HG03280 (cell line): ENCODE measurements around the gene STX4.

Experiments used
- ATAC-seq: cut with Tn5 transposase; IDR thresholded peaks from one replicate; pipeline ENCODE4 v1.9.1; 2021; ENCODE audit warnings: mild to moderate bottlenecking, moderate library complexity; ENCODE audit not compliant: unreplicated experiment

Gene STX4

GRCh38 chr16:31063843-31064611 is 30.7 kb downstream of the STX4 start:
- ATAC-seq = no peak

GRCh38 chr16:31064882-31065461 is 31.6 kb downstream of the STX4 start:
- no peak for ATAC-seq

GRCh38 chr16:31067342-31067741 is 34.0 kb downstream of the STX4 start:
- no peak for ATAC-seq

- ATAC-seq = no peak
Observed at GRCh38 chr16:31071861-31072260, 38.5 kb downstream of the STX4 start.

- no peak for ATAC-seq
Observed at GRCh38 chr16:31072540-31073141, 39.3 kb downstream of the STX4 start.

GRCh38 chr16:31073142-31073969 is 40.0 kb downstream of the STX4 start:
- ATAC-seq = peak; percentile 58

- peak; percentile 64 for ATAC-seq
Observed at GRCh38 chr16:31073970-31074813, 40.8 kb downstream of the STX4 start, which contains the start of the genes ZNF646 and ZNF668. Gene ZNF646 (plus strand): TSS chr16:31074422. CDS start chr16:31076325, 1,903 bp downstream. Gene ZNF668 (minus strand): TSS chr16:31074240. CDS start chr16:31064459, 9,781 bp downstream.

GRCh38 chr16:31074814-31075183 is 41.4 kb downstream of the STX4 start:
- no peak for ATAC-seq

- ATAC-seq = no peak
Observed at GRCh38 chr16:31076319-31076718, 43.0 kb downstream of the STX4 start.

- ATAC-seq = no peak
Observed at GRCh38 chr16:31077024-31077423, 43.7 kb downstream of the STX4 start.

- ATAC-seq = no peak
Observed at GRCh38 chr16:31077592-31078396, 44.4 kb downstream of the STX4 start.

- ATAC-seq = no peak
Observed at GRCh38 chr16:31078597-31079341, 45.4 kb downstream of the STX4 start.

- ATAC-seq = no peak
Observed at GRCh38 chr16:31079342-31079944, 46.1 kb downstream of the STX4 start.

GRCh38 chr16:31080035-31080629 is 46.8 kb downstream of the STX4 start:
- ATAC-seq = no peak

GRCh38 chr16:31080756-31081419 is 47.5 kb downstream of the STX4 start:
- ATAC-seq = no peak

- no peak for ATAC-seq
Observed at GRCh38 chr16:31081428-31082351, 48.3 kb downstream of the STX4 start.
